Coronary artery (tissue), 2 donors: ENCODE data around the gene ADCY2.

Source experiments
- DNase-seq: peaks from one replicate; pipeline ENCODE4 v3.0.0-alpha.2; 2017; ENCODE audit warnings: low spot score
- H3K27ac ChIP-seq, 2 donors: fragments of 200-600 bp; sonication (generic); one replicate each; pipeline ENCODE4 v1.5.1; 2016 to 2019
- H3K4me3 ChIP-seq: fragments of 200-600 bp; sonication (generic); 2 replicates; pipeline ENCODE4 v1.5.1; 2016; ENCODE audit warnings: mild to moderate bottlenecking, moderate library complexity
- CTCF ChIP-seq: fragments of 200-600 bp; sonication (generic); IDR thresholded peaks from one replicate; pipeline ENCODE4 v1.5.1; 2019; ENCODE audit warnings: antibody characterized with exemption

Gene ADCY2

GRCh38 chr5:7662289-7662688 is 266.4 kb downstream of the ADCY2 start:
- Histone ChIP-seq H3K27ac (no peak overlapping the region), H3K4me3 (no peak overlapping the region)
- TF ChIP-seq CTCF, result no peak
- DNase-seq, result no peak

GRCh38 chr5:7663808-7664207 is 267.9 kb downstream of the ADCY2 start:
- TF ChIP-seq CTCF, result no peak
- H3K27ac ChIP-seq, result no peak overlapping the region
- DNase-seq, result no peak
- H3K4me3 ChIP-seq, result no peak overlapping the region

GRCh38 chr5:7664208-7664607 is 268.3 kb downstream of the ADCY2 start:
- Histone ChIP-seq H3K4me3 (no peak overlapping the region), H3K27ac (no peak overlapping the region)
- no peak for DNase-seq
- TF ChIP-seq CTCF, result no peak

GRCh38 chr5:7667216-7667767 is 271.4 kb downstream of the ADCY2 start:
- Histone ChIP-seq H3K4me3 (no peak overlapping the region), H3K27ac (no peak overlapping the region)
- DNase-seq, result no peak
- TF ChIP-seq CTCF, result no peak

- H3K27ac ChIP-seq, result no peak overlapping the region
These were observed 272.2 kb downstream of the ADCY2 start for GRCh38 chr5:7668161-7668560.

GRCh38 chr5:7668627-7669026 is 272.7 kb downstream of the ADCY2 start:
- H3K27ac ChIP-seq, result no peak overlapping the region
- no peak for TF ChIP-seq CTCF
- no peak for DNase-seq
- no peak overlapping the region for H3K4me3 ChIP-seq

More at GRCh38 chr5:7668161-7668560, 272.2 kb downstream of the ADCY2 start:
- no peak for TF ChIP-seq CTCF
- no peak for DNase-seq
- H3K4me3 ChIP-seq, result no peak overlapping the region

GRCh38 chr5:7671381-7671993 is 275.5 kb downstream of the ADCY2 start:
- no peak for TF ChIP-seq CTCF
- DNase-seq, result no peak
- Histone ChIP-seq H3K4me3 (no peak overlapping the region), H3K27ac (no peak overlapping the region)
